ENCODE measurements around the gene SLC16A8.

SLC16A8 gene

DNA sequence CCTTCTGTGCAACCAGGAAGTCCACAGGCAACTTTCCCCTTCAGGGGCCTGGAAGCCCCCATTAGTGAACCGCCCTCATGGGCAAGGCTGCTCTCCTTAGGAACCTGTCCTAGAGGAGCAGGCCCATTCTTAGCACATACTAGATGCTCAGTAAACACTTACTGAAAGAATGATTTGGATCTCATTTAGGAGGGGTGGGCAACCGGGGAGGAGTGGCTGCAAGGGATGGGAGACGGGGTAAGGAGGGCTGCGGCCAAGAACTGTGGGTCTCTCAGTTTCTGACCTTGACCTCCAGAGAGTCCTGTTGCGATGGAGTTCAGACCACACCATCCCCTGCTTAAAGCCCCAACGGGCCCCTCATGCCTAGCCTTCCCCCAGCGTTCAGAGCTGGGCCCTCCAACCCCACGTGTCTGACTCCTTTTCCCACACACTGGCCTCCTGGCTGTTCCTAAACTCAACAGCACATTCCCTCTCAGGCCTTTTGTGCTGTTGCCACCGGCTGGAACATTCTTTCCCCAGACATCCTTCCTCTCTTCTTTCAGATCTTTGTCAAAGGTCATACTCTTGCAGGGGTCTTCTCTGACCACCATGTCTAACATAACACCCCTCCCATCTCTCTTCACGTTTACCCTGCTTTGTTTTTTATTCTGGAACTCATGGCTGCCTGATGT is 47.5 kb downstream of the SLC16A8 start:
- TF ChIP-seq, protein P1, sequence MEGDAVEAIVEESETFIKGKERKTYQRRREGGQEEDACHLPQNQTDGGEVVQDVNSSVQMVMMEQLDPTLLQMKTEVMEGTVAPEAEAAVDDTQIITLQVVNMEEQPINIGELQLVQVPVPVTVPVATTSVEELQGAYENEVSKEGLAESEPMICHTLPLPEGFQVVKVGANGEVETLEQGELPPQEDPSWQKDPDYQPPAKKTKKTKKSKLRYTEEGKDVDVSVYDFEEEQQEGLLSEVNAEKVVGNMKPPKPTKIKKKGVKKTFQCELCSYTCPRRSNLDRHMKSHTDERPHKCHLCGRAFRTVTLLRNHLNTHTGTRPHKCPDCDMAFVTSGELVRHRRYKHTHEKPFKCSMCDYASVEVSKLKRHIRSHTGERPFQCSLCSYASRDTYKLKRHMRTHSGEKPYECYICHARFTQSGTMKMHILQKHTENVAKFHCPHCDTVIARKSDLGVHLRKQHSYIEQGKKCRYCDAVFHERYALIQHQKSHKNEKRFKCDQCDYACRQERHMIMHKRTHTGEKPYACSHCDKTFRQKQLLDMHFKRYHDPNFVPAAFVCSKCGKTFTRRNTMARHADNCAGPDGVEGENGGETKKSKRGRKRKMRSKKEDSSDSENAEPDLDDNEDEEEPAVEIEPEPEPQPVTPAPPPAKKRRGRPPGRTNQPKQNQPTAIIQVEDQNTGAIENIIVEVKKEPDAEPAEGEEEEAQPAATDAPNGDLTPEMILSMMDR (IDR thresholded peaks at IDR 0.05; ENCODE audit: low read depth, low read length), result no peak
- no peaks in the 10 kb centered on the region for H3K9me3 ChIP-seq (ENCODE audit: severe bottlenecking)

DNA sequence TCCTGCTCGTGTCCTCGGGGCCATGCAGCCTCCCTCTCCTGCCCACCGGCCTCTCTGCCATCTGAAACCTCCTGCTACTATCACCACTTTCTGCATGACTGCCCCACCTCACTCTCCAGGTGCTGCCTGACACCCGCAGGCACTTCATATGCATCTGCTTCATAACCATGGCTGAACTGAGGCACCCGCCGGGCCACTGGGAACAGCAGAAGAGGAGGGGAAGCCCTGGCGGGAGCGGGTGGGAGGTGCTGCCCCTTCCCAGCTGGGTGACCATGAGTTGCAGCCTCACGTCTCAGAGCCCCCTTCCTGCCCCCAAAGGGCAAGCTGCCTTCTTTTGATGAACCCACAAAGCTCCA is 48.5 kb downstream of the SLC16A8 start:
- no peaks in the 10 kb centered on the region for H3K9me3 ChIP-seq (ENCODE audit: severe bottlenecking)
- no peak overlapping the region for H3K4me3 ChIP-seq (ENCODE audit: low read depth, low read length)
- no peaks in the 10 kb centered on the region for H3K27me3 ChIP-seq (ENCODE audit: insufficient read depth, low read depth, severe bottlenecking)
- DNase-seq, result no peak
- H3K27ac ChIP-seq, result no peak overlapping the region
- TF ChIP-seq, protein P1 (IDR thresholded peaks at IDR 0.05; ENCODE audit: low read depth, low read length), result no peak
- no peaks in the 10 kb centered on the region for H3K36me3 ChIP-seq

More for the DNA sequence above, 47.5 kb downstream of the SLC16A8 start:
- H3K27ac ChIP-seq, result no peak overlapping the region
- no peak for DNase-seq
- H3K4me3 ChIP-seq (ENCODE audit: low read depth, low read length), result no peak overlapping the region
- no peaks in the 10 kb centered on the region for H3K36me3 ChIP-seq
- no peaks in the 10 kb centered on the region for H3K27me3 ChIP-seq (ENCODE audit: insufficient read depth, low read depth, severe bottlenecking)

DNA sequence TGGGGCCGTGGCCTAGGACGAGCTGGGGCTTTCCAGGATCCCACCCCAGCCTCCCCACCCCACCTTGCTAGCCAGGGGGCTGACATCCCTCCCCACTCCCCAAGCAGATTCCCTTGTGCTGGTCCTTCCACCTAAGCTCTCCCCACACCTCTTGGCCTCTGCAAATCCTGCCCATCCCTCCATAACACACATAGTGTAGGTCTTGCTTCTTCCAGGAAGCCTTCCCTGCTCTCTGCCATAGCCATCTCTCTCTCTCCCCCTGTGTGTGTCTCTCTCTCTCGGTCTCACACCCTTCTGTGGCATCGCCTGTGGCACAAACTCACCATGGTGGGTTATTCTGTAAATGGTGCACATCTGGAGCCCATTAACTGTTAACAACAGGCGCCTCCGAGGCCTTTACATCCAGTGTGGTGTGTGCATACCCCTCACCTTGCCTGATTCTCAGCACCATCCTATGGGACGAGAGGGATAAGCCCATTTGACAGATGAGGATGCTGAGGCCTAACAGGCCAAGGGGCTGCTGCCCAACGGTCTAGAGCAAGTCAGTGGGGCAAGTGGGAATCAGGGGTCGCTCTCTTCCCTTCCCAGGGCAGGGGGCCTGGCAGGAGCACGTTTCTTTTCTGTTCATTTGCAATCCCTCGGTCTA is 49.0 kb downstream of the SLC16A8 start:
- DNase-seq, result no peak
- H3K27me3 ChIP-seq (ENCODE audit: insufficient read depth, low read depth, severe bottlenecking), result no peaks in the 10 kb centered on the region
- no peak overlapping the region for H3K27ac ChIP-seq
- H3K4me3 ChIP-seq (ENCODE audit: low read depth, low read length), result no peak overlapping the region
- no peaks in the 10 kb centered on the region for H3K9me3 ChIP-seq (ENCODE audit: severe bottlenecking)
- H3K36me3 ChIP-seq, result no peaks in the 10 kb centered on the region
- TF ChIP-seq, protein P1 (IDR thresholded peaks at IDR 0.05; ENCODE audit: low read depth, low read length), result no peak

DNA sequence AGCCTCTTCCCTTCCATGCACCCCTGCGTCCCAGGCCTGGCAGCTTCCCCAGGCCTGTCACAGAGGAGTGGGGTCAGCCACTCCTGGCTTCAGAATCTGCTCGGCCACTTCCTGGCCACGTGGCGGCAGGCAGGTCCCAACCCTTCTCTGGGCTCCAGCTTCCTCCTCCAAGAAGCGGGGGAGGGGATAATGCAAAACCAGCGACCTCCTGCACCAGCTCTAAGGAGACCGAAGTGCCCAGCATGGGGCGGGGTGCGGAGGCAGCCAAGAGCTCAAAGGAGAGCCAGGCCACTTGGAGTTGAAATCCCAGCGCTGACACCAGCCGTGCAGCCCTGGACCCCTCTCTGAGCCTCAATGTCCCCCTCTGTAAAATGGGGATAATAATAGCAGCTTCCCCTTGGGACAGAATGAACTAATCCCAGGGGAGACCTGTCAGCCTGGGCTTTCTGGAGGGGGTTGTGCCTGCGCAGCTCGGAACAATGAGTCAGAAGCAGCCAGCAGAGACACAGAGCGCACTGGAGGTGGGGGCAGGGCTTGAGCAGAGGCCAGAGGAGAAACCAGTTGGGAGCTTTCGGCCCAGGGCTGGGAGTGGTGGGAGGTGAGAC is 49.6 kb downstream of the SLC16A8 start:
- TF ChIP-seq, protein P1 (IDR thresholded peaks at IDR 0.05; ENCODE audit: low read depth, low read length), result no peak
- peak; percentile 69 for DNase-seq
- Histone ChIP-seq H3K9me3 (ENCODE audit: severe bottlenecking) (no peaks in the 10 kb centered on the region), H3K4me3 (ENCODE audit: low read depth, low read length) (no peak overlapping the region), H3K27me3 (ENCODE audit: insufficient read depth, low read depth, severe bottlenecking) (no peaks in the 10 kb centered on the region), H3K27ac (peak overlapping the region; percentile 64), H3K36me3 (no peaks in the 10 kb centered on the region)

DNA sequence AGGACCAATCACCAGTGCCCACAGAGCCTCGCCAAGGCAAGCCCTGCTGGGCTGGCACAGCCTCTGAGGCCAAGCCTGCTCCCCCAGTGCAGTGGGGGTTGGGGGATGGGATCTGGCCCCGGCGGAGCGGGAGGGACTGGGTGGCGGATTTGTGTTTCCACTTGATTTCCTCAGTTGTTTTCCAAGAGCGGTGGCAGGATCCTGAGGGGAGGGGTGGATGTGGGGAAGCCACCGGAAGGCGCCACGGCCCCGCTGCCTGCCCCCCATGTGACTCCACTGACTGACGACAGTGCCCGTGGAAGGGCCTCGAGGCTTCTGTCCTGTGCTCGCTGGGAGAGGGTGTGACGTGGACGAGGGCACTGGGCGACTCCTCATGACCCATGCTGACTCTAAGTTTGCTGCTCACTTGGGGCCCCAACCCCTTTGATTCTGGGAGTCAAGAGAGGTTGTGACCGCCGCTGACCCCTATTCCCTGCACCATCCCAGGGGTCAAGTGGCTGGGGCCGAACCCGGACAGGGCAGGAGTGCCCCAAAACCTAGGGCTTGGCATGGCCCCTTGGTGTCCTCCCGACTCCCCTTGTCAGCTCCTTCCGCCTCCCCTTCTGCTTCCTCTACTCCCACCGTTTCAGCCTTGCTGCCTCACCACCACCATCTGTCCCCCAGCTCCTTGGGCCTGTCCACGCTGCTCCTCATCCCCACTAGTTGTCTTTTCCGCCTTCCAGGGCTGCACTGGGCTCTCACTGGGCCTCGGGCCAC is 50.3 kb downstream of the SLC16A8 start:
- no peak overlapping the region for H3K4me3 ChIP-seq (ENCODE audit: low read depth, low read length)
- H3K36me3 ChIP-seq, result no peaks in the 10 kb centered on the region
- TF ChIP-seq, protein P1 (IDR thresholded peaks at IDR 0.05; ENCODE audit: low read depth, low read length), result no peak
- no peaks in the 10 kb centered on the region for H3K9me3 ChIP-seq (ENCODE audit: severe bottlenecking)
- H3K27ac ChIP-seq, result peak overlapping the region; percentile 64
- H3K27me3 ChIP-seq (ENCODE audit: insufficient read depth, low read depth, severe bottlenecking), result no peaks in the 10 kb centered on the region
- no peak for DNase-seq
